Mammary epithelial cell (primary cell): ENCODE data around the gene TAS1R1.

Source experiments
- EZH2 ChIP-seq: IDR thresholded peaks from 2 replicates; pipeline ENCODE4 v1.6.1; 2012; ENCODE audit warnings: low read length, inconsistent platforms, borderline replicate concordance
- TF ChIP-seq, protein P1 (sequence below), 2 donors: IDR thresholded peaks in 1 of 2; conservative IDR thresholded peaks in 1 of 2; 2 replicates each; pipeline ENCODE4 v1.5.1; 2011 to 2012; ENCODE audit warnings: inconsistent platforms in 2 of 2, low read length in 2 of 2, mild to moderate bottlenecking in 2 of 2, control low read depth in 1 of 2, low read depth in 1 of 2; ENCODE audit not compliant: insufficient read depth in 1 of 2; ENCODE audit errors: extremely low read depth in 1 of 2

DNA sequence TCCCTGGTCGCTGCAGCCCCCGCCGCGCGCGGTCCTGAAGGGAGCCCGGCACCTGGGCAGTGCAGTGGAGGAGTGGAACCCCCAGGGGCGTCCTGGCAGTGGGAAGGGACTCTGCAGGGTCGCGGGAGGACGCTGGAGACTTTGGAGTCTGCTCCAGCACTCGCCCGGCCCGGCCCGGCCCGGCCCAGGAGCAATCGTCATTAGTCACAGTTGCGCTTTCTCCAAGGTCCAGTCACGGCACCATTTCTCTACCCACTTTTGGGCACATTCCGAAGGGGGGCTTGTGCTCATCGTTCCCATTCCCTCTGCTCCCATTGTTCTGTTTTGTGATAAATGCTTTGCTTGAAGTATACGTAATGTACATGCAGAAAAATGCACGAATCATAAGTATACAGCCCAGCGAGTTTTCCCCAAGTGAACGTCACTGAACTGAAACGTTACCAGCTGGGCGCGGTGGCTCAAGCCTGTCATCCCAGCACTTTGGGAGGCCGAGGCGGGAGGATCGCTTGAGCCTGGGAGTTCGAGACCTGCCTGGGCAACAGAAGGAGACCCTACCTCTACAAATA, 70.6 kb downstream of the TAS1R1 start:
- TF ChIP-seq, protein P1, sequence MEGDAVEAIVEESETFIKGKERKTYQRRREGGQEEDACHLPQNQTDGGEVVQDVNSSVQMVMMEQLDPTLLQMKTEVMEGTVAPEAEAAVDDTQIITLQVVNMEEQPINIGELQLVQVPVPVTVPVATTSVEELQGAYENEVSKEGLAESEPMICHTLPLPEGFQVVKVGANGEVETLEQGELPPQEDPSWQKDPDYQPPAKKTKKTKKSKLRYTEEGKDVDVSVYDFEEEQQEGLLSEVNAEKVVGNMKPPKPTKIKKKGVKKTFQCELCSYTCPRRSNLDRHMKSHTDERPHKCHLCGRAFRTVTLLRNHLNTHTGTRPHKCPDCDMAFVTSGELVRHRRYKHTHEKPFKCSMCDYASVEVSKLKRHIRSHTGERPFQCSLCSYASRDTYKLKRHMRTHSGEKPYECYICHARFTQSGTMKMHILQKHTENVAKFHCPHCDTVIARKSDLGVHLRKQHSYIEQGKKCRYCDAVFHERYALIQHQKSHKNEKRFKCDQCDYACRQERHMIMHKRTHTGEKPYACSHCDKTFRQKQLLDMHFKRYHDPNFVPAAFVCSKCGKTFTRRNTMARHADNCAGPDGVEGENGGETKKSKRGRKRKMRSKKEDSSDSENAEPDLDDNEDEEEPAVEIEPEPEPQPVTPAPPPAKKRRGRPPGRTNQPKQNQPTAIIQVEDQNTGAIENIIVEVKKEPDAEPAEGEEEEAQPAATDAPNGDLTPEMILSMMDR (conservative IDR thresholded peaks at IDR 0.05 in 1 of 2, IDR thresholded peaks at IDR 0.05 in 1 of 2; ENCODE audit: extremely low read depth in 1 of 2, insufficient read depth in 1 of 2, low read depth in 1 of 2, low read length in 2 of 2), result no peak
- no peak for TF ChIP-seq EZH2
